HFF-Myc (cell line): Measurements from ENCODE around the gene DDX39B.

ENCODE experiments used
- DNase-seq: peaks from one replicate; pipeline ENCODE4 v3.0.0-alpha.2; 2011; ENCODE audit warnings: low read depth; ENCODE audit errors: extremely low read depth
- H3K4me3 ChIP-seq: replicated peaks from 2 replicates; pipeline ENCODE4 v1.5.1; 2011; ENCODE audit warnings: low read depth, mild to moderate bottlenecking, control low read depth, low read length
- CTCF ChIP-seq: IDR thresholded peaks from 2 replicates; pipeline ENCODE4 v1.5.1; 2012; ENCODE audit warnings: mild to moderate bottlenecking, low read depth, low read length, control low read depth; ENCODE audit errors: missing control alignments

DDX39B gene

DNA sequence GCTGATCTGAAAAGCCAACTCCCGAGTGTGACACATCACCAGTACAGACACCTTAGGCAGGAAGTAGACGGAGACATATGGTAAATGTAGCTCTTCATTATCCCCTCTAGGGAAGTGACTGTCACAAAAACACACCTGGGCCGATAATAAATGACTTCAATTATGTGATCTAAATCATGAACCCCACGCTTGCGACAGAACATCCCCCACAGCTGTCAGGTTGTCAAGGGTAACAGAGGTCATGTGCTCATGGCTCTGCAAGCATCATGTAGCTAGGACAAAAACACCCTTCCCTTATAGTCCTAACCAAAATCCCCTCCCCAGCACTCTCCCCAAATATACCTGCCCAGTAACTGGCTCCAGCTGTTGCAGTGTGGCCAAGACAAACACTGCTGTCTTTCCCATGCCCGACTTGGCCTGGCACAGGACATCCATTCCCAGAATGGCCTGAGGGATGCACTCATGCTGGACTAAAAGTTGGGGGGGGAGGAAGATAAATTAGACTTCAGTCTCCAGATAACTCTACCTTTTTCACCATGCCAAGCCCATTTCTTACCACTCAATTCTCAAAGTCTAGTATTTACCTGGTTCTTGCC is 2.9 kb downstream of the DDX39B start:
- no peak for TF ChIP-seq CTCF
- DNase-seq, result no peak
- peak overlapping the region; percentile 81 for H3K4me3 ChIP-seq

DNA sequence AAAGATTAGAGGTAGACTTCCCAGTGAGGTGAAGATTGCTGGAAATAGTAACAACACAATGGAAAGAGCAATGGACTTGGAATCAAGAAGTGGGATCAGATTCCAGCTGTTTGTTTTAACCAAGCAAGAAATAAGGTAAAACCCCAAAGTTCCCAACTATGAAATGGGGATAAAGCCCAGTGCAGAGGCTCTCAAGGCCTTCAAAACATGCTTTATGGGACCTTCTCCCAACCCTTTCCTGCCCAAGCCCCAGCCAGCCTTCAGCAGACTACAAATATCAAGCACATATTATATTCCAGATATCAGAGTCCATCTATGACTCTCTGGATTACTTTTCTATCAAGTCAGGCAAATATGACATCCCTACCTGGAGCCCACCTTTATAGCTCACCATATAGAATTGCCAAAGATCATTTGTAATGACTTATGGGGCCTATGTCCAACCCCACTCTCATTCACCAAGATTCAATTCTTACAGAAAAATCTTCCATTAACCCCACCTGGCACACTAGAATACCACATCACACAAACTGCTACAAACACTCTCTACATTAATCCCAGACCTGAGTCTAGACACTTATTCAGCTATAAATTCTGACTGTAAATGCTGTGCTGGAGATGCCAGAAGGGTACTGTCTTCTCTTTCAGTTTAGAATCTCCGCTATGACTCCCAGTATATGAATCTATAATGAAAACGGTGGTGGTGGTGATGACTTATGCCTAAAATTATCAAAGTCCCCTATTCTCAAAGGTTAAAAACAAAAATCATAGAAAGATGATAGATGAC is 6.1 kb downstream of the DDX39B start:
- no peak overlapping the region for H3K4me3 ChIP-seq
- no peak for DNase-seq
- no peak for TF ChIP-seq CTCF

- no peak for DNase-seq
- no peak for TF ChIP-seq CTCF
Measured at GRCh38 chr6:31534521-31535040, 7.2 kb downstream of the DDX39B start.

GRCh38 chr6:31534011-31534410 is 7.8 kb downstream of the DDX39B start:
- H3K4me3 ChIP-seq, result no peak overlapping the region
- DNase-seq, result no peak
- TF ChIP-seq CTCF, result no peak

More at GRCh38 chr6:31534521-31535040, 7.2 kb downstream of the DDX39B start:
- H3K4me3 ChIP-seq, result no peak overlapping the region

GRCh38 chr6:31533455-31533841 is 8.4 kb downstream of the DDX39B start:
- no peak overlapping the region for H3K4me3 ChIP-seq
- no peak for DNase-seq
- TF ChIP-seq CTCF, result no peak

DNA sequence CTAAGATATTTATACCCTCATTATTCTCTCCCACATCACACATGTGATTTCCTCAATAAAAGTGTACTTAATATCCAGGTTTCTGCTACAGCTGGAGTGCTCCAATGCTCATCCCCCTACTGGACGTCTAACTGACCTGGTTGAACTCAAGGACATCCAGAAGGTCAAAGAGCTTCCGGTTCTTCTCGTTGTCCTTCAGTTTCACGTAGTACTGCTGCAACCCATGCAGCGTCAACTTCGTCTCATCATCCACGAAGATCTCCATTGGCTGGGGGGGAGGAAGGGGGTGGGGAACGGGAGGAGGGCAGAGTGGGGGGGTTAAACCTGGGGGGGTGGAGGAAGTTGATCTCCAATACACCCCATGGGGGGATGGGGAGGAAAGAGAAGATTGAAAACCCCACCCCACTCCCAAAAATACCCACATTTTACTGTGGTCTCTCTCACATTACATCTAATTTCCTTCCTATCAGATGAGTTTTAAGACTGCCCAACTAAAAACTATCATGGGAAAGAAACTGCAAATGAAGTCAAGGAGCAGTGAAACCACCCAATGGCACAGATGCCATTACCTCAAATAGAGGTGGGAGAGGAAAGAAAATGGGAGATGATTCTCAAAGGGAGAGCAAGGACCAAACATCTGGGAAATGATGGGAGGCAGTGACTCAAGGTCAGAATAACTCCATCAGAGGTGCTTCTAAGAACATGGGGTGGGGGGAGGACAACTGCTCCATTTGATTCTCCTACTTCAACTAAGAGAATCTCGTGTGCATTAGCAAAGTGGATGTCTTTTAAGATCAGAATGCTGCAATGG is 9.0 kb downstream of the DDX39B start:
- no peak for TF ChIP-seq CTCF
- H3K4me3 ChIP-seq, result no peak overlapping the region
- no peak for DNase-seq
